GM19240 (cell line): ENCODE results near the gene CHTF8.
"Not testable (repeated sequence)": the region's sequence is repeated elsewhere in the genome, so short reads cannot be mapped to it uniquely, and the experiment has no call there.

ENCODE experiments used
- DNase-seq: peaks from one replicate; pipeline ENCODE4 v3.0.0; 2011; ENCODE audit warnings: low spot score; ENCODE audit not compliant: insufficient read length

CHTF8 gene

DNA sequence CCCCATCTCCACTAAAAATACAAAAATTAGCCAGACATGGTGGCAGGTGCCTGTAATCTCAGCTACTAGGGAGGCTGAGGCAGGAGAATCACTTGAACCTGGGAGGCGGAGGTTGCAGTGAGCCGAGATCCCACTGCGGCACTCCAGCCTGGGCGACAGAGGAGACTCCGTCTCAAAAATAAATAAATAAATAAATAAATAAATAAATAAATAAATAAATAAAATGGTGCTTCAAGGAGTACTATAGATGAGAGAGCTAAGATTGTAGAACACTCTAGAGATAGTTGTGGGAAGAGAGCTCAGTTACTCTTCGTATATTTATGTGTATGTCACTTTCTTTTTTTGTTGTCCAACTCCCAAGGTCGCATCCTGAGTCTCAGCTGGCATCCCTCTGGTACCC is 7.1 kb upstream of the CHTF8 start:
- not testable (repeated sequence) for DNase-seq

DNA sequence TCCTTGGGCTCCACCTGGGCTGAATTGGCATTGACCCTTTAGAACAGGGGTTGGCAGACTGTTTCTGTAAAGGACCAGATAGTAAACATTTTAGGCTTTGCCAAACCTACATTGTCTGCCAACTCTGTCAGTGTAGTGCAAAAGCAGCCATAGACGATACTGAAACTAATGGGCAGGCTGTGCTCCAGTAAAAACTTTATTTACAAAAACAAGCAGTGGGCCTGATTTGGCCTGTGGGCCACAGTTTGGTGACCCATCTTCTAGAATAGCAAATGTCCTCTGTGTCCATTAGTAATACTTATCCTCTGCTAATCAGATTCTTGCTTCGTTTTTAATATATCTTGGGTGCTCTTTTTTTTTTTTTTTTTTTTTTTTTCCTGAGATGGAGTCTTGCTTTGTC is 6.2 kb upstream of the CHTF8 start:
- no peak for DNase-seq

DNA sequence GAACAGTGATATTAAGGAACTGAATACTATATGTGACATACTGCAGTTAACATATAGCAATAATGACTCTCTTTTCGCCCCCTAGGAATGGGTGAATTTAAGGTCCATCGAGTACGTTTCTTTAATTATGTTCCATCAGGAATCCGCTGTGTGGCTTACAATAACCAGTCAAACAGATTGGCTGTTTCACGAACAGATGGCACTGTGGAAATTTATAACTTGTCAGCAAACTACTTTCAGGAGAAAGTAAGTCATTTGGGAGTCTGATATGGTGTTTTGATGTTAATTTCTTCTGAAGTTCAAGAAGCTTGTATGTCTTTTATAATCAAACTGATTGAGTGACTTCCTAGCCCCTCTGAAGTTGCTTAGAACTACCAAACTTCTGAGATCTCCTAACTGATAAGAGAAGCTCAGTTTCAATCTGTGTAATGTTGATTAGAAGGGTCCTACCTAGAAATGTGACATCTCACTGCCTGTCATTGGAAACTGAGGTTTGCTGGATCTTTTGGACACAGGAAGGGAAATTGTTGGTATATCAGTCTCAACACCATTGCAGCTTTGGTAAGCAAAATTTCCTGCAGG is 1.1 kb upstream of the CHTF8 start:
- DNase-seq = no peak

DNA sequence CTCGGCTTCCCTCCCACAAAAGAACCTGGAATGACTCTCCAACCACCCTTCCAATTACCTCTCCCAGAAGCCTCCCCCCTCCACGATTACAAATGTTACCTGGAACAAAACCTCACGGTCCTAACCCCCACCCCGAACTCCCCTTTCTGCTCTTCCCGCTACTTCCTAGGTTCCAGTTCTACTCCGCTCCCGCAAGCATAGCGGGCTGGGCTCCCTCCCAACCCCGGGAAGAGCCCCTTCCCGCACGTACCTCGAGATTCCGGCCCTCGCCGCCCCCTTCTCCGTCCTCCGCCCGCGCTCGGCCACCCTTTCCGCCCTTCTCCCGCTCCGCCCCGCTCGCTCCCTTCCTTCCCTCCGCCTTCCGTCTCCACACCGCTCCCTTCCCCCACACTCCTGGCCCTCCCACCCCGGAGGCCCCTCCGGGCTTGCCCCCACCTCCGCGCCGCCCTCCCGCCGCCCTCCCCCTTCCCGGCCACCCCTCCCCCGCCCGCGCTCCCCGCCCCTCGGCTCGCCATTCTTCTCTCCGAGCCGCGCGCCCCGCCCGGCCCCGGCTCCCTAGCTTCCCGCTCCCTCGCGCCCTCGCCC is 457 bp downstream of the CHTF8 start:
- DNase-seq = peak; percentile 80

DNA sequence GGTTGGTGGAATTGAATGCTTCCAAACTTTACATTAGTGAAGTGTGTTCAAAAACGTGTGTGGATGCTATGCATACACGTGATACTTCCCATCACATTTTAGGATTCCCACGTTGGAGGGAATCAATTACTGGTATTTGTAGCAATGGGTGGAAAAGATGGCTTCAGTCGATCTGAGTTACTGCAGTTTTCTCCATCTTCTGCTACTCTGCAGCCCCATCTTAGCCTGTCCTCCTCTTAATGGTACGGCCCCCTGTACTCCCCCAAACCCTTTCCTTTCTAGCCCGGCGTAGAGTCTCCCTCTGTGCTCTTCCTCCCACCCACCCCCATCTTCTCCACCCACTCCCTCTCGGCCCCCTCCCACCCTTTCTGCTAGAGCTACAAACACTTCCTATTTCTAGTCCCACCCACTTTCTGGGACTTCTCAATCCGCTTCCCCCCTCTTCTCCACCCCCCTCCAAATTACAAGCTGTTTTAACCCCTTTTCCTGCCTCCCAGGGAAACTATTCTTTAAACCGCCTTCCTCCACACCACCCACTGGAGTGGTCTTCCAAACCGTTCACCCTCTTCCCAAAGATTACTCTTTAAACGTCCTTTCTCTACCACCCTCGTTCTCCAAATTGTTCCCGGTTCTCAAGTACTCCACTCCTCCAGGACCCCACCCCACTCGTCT is 1.1 kb downstream of the CHTF8 start:
- no peak for DNase-seq

DNA sequence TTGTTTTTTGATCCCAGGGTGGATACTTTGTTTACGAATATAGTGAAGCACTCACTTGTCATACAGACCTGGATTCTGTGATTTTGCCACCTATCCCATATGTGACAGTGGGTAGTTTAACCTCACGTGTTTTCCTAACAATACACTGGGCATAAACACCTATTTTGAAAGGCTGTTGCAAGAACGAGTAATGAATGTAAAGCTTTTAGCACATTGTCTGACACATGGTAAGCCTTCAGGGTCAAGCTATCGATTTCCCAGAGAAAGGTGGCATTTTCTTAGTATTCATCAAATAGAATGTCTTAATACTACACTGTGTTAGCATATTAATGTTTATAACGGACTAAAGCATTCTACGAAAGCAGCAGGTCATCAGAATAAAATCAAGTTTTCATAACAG is 1.9 kb downstream of the CHTF8 start:
- no peak for DNase-seq

DNA sequence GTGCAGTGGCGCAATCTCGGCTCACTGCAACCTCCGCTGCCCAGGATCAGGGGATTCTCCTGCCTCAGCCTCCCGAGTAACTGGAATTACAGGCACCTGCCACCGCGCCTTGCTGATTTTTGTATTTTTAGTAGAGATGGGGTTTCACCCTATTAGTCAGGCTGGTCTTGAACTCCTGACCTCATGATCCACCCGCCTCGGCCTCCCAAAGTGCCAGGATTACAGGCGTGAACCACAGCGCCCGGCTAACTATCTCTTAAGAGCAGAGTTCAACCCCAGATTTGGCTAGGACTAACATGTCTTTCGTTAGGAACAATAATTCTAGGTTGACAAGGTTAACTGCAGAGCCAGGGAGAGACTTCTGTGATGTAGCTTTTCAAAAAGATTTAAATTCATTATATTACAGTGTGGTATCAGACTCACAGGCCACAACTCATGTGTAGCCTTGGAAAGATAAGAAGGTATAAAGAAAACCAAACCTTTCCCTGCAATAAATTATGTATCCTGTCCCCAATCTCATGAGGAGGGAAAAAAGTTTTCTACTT is 4.3 kb downstream of the CHTF8 start:
- DNase-seq = no peak

DNA sequence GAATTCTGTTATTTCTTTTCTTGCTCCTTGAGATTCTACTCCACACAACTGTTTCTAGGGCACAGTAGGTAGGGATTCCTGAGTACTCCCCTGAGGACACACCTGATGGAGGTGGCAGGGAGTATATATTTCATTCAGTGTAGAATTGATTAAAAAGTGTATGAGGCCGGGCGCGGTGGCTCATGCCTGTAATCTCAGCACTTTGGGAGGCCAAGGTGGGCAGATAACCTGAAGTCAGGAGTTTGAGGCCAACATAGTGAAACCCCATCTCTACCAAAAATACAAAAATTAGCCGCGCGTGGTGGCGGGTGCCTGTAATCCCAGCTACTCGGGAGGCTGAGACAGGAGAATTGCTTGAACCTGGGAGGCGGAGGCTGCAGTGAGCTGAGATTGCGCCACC is 5.6 kb downstream of the CHTF8 start:
- DNase-seq = not testable (repeated sequence)

DNA sequence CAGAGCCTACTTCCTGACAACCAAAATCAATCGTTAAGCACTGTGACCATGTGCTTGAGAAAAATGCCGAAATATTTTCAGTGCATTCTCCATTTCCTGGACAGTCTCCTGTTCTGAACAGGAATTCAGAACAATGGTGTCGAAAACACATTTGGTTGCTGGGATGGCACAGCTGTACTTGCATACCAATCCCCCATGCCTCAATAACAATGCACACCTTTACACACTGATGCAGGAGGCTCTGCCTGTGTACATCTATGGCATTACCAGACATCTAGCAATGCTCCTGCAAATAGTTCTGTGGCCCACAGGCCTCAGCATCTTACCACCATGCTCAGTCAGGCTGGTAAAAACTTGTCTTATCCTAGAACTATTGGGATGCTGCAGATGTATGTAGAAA is 6.2 kb downstream of the CHTF8 start:
- no peak for DNase-seq

DNA sequence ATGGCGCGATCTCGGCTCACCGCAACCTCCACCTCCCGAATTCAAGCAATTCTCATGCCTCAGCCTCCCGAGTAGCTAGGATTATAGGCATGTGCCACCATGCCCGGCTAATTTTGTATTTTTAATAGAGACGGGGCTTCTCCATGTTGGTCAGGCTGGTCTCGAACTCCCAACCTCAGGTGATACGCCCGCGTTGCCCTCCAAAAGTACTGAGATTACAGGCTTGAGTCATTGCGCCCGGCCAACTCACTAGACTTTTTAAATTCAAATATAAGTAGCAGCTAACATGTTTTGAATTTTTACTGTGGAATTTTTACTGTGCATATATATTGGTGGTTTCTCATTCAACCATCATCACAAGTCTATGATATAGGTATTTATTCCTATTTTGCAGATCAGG is 7.4 kb downstream of the CHTF8 start:
- not testable (repeated sequence) for DNase-seq

DNA sequence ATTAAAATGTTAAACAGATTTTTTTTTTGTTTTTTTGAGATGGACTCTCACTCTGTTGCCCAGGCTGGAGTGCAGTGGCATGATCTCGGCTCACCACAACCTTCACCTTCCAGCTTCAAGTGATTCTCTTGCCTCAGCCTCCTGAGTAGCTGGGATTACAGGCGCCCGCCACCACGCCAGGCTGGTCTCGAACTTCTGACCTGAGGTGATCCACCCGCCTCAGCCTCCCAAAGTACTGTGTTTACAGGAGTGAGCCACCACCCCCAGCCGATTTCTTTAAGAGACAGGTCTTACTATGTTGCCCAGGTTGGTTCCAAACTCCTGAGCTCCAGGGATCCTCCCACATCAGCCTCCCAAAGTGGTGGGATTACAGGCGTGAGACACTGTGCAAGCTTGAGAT is 8.0 kb downstream of the CHTF8 start:
- DNase-seq = not testable (repeated sequence)

DNA sequence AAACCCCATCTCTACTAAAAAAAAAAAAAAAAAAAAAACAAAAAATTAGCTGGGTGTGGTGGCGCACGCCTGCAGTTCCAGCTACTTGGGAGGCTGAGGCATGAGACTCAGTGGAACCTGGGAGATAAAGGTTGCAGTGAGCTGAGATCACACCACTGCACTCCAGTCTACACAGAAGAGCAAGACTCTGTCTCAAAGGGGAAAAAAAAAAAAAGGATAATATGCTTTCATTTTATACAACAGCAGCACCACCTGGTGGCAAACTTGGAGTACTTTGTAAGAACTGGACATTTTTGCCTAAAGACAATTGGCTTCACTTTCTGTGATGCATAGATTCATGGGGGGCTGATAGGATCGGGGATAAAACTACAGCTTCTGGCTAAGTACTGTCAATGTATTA is 8.5 kb downstream of the CHTF8 start:
- no peak for DNase-seq

DNA sequence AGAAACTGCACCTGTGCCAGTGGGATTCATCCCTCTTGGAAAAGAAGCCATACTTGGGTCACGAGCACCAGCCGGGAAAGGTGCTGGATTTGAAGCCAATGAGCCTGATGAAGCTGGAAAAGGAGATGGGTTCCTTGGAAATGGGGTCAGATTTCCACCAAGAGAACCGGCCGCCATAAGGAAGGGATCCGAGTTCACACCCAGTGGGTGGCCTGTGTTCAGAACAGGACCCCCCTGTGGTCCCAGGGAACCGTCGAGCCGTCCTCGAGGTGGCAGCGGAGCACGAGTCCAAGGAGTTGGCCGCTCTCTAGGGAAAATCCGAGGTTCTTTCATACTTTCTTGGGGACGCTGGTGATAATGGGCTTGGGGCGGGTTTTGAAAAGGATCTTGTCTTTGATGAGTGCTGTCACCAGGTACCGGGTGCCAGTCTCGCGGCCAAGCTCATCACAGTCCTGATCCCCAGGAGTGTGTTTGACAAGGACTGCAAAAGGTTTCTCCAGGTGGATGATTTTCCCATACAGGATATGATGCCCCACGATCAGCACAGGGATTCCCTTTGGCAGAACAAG is 12.2 kb downstream of the CHTF8 start:
- no peak for DNase-seq

DNA sequence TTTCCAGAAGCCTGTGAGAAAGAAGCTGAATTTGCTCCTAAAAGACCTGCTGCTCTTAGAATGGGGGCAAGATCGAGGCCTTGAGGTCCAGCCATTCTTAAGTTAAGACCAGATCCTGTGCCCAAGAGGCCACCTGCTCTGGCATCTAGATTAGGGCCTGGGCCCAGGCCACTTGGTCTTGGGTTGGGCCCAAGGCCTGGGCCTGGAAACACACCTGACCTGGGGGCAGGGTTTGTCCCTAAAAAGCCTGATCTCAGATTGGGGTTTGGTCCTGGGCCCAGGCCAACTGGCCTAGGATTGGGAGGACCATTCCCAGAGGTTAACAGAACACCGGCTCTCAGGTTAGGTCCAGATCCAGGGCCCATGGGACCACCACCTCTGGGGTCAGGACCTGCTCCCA is 12.9 kb downstream of the CHTF8 start:
- no peak for DNase-seq

DNA sequence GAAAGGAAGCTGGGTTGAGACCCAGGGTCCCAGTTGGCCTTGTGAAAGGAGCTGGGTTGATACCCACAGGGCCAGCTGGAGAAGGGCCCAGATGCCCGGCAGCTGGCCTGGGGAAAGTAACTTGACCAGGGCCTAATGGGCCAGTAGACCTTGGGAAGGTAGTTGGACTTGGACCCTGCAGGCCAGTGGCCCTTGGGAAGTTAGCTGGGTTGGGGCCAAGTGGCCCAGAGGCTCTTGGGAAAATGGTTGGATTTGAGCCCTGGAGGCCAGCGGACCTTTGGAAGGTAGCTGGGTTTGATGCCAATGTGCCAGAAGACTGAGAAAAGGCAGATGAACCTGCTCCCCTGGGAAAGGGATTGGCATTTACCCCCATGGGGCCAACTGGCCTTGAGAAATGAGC is 13.4 kb downstream of the CHTF8 start:
- no peak for DNase-seq

DNA sequence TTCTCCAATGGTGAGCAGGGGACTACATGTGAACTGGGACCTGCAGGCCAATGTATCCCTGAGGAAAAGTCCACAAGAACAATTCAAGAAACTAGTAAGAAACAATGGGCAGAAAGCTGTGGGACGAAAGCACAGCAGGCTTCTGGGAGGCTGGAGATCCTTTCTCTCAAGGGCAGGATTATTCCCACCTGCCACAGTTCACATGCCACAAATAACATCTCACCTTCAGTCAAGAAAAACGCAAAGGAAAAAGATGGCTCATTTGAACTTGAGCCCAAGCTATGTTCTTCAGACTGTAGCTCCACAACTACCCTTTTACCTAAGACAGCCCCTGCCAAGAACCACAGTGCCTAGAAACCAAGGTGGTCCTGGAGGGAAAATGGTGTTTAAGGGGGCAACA is 13.9 kb downstream of the CHTF8 start:
- DNase-seq = no peak

DNA sequence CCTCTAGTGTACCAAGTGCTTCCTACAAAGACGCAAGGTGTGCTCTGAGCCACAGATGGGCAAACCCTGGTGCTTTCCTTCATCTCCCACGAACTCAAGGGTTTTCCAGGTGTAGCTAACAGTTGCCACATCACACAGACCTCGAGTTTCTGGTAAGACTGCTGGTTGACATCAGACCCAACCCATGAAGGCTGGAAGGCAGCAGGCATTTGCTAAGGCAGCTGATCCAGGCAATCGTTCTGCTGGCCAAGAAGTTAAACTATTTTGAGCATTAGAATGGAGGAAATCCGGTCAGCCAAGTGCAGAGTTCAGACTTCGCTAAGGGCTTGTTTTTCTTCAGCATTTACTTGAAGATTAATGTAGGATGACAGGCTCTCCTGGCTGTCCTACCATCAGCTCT is 15.5 kb downstream of the CHTF8 start:
- no peak for DNase-seq

DNA sequence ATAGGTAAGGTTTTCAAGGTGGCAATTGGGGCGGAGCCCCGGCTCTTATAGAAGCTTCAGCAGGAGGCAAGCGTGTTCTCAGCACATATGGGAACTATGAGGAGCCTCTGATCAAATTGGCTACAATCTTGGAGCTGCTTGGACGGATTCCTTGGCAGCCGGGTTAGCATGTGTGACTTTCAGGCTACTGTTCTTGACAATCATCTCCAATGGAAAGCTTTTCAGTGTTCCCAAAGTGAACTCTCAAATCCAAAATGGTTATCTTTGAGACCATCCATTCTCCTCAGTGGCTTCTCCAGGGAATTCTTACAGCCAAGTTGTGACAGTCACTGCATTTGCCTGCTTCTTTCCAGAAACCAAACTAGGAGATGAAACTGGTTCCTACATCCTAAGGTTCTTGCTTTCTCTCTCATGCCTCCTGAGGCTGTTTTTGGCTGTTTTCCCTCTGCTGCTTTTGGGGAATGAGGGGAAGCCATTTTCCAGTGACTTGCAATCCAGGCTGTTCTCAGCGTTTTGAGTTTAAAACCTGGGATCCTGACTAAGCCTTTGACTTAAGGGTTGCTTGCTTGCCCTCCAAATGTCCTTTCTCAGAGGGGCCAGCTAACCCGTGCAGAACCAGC is 16.0 kb downstream of the CHTF8 start:
- no peak for DNase-seq

DNA sequence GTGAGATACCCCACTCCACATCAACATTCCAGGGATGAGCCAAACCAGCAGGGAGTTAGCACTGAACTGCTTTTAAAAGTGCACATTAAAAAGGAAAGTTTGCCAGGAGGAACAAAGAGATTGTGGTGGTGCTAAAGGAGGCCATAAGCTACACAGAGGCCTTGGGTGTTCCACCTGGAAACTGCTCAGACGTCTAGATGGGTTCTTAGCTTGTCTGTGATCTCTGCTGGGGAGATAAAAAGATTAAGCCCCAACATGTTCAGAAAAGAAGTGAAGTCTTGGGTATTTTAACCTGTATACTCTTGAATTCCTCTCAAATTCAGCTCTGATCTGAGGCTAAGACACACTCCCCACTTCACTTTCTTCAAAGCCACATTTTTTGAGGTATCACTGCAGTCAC is 16.6 kb downstream of the CHTF8 start:
- DNase-seq = no peak

DNA sequence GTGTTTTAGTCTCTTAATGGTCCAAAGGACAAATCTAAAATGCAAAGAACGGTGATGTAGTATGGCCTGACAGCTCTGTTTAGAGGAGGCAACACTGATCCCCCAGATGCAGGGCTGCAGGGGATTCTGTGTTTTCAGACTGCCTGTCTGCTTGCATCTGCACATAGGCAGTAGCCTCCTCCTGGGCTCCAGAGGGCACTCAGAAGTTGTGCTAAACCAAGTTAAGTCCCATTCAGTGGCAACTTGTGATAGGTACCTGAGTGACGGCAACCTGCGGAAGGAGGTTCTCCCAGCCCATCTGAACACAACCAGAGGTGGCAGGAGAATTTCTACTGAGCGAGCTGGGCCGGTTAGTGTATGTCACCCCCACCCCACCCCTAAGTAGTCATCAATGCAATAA is 17.0 kb downstream of the CHTF8 start:
- no peak for DNase-seq

DNA sequence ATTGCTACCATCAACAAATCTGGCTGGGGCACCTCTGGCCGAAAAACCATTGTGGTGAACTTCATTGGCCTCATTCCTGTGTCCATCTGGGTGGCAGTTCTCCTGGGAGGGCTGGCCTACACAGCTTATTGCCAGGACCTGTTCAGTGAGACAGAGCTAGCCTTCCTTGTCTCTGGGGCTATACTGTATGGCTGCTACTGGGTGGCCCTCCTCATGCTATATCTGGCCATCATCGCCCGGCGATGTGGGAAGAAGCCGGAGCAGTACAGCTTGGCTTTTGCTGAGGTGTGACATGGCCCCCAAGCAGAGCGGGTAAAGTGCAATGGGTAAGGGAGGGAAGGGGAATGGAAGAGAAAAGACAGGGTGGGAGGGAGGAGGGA is 17.4 kb downstream of the CHTF8 start:
- DNase-seq = no peak

DNA sequence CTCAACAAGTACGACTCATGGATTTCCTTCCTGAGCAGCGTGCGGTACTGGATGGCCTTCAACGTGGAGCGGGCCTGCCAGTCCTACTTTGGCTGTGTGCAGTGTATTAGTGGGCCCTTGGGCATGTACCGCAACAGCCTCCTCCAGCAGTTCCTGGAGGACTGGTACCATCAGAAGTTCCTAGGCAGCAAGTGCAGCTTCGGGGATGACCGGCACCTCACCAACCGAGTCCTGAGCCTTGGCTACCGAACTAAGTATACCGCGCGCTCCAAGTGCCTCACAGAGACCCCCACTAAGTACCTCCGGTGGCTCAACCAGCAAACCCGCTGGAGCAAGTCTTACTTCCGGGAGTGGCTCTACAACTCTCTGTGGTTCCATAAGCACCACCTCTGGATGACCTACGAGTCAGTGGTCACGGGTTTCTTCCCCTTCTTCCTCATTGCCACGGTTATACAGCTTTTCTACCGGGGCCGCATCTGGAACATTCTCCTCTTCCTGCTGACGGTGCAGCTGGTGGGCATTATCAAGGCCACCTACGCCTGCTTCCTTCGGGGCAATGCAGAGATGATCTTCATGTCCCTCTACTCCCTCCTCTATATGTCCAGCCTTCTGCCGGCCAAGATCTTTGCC is 17.9 kb downstream of the CHTF8 start:
- DNase-seq = no peak
